SU-DHL-6 (cell line): ENCODE data around the gene PKHD1.

Experiments used
- H2AFZ ChIP-seq: fragments of 200-600 bp; sonication (generic); 2 replicates; pipeline ENCODE4 v1.6.1; 2014; ENCODE audit warnings: low read depth, mild to moderate bottlenecking, moderate library complexity, mixed read lengths, antibody characterized with exemption, low read length; ENCODE audit not compliant: severe bottlenecking
- H3F3A ChIP-seq: fragments of 200-600 bp; shearing (Covaris generic); 2 replicates; pipeline ENCODE4 v1.6.0; 2016; ENCODE audit warnings: antibody characterized with exemption, mild to moderate bottlenecking; ENCODE audit not compliant: insufficient read depth
- H3K27ac ChIP-seq: fragments of 200-600 bp; sonication (generic); 2 replicates; pipeline ENCODE4 v1.5.1; 2016; ENCODE audit warnings: low read depth, mild to moderate bottlenecking, low read length, moderate library complexity, mixed read lengths
- H3K27me3 ChIP-seq: fragments of 200-600 bp; sonication (generic), shearing (Covaris generic); 2 replicates; pipeline ENCODE4 v1.6.0; 2014; ENCODE audit warnings: mild to moderate bottlenecking, low read length
- H3K36me3 ChIP-seq: fragments of 200-600 bp; sonication (generic); 2 replicates; pipeline ENCODE4 v1.6.1; 2014; ENCODE audit warnings: mild to moderate bottlenecking, low read length, mixed read lengths
- H3K4me2 ChIP-seq: fragments of 300-600, 200-600 bp; shearing (Covaris generic), sonication (generic); 2 replicates; pipeline ENCODE4 v1.6.0; 2014; ENCODE audit warnings: low read length, low read depth, mild to moderate bottlenecking; ENCODE audit not compliant: poor library complexity, severe bottlenecking
- H3K4me3 ChIP-seq: fragments of 200-600 bp; sonication (generic); 2 replicates; pipeline ENCODE4 v1.5.1; 2014; ENCODE audit warnings: antibody characterized with exemption, low read length, mild to moderate bottlenecking, mixed read lengths; ENCODE audit not compliant: insufficient read depth, poor library complexity, severe bottlenecking
- H3K79me2 ChIP-seq: fragments of 200-600 bp; sonication (generic); 2 replicates; pipeline ENCODE4 v1.6.1; 2014; ENCODE audit warnings: mild to moderate bottlenecking, low read length, moderate library complexity; ENCODE audit not compliant: insufficient read depth
- H3K9ac ChIP-seq: fragments of 200-600 bp; sonication (generic); 2 replicates; pipeline ENCODE4 v1.7.0; 2014; ENCODE audit warnings: mild to moderate bottlenecking, low read length
- H3K9me2 ChIP-seq: fragments of 200-600 bp; sonication (generic); replicated peaks from 2 replicates; pipeline ENCODE4 v1.6.1; 2014; ENCODE audit warnings: low read length; ENCODE audit not compliant: insufficient read depth
- H3K9me3 ChIP-seq: fragments of 200-600 bp; sonication (generic); 2 replicates; pipeline ENCODE4 v1.6.1; 2014; ENCODE audit warnings: low read length, mixed read lengths; ENCODE audit not compliant: insufficient read depth
- H4K20me1 ChIP-seq: fragments of 200-600 bp; sonication (generic); 2 replicates; pipeline ENCODE4 v1.6.1; 2014; ENCODE audit warnings: low read depth, mild to moderate bottlenecking, antibody characterized with exemption, low read length, moderate library complexity, mixed read lengths
- CTCF ChIP-seq: fragments of 200-600 bp; sonication (generic); IDR thresholded peaks from one replicate; pipeline ENCODE4 v1.5.1; 2017; ENCODE audit warnings: antibody characterized with exemption, mild to moderate bottlenecking, low read length, moderate library complexity; ENCODE audit not compliant: insufficient read depth, poor library complexity, severe bottlenecking
- EZH2phosphoT487 ChIP-seq: fragments of 200-600 bp; sonication (generic), shearing (Covaris generic); conservative IDR thresholded peaks from 2 replicates; pipeline ENCODE4 v1.6.1; 2018; ENCODE audit warnings: mild to moderate bottlenecking, antibody characterized with exemption, low read length, moderate library complexity, mixed read lengths

Gene PKHD1

DNA sequence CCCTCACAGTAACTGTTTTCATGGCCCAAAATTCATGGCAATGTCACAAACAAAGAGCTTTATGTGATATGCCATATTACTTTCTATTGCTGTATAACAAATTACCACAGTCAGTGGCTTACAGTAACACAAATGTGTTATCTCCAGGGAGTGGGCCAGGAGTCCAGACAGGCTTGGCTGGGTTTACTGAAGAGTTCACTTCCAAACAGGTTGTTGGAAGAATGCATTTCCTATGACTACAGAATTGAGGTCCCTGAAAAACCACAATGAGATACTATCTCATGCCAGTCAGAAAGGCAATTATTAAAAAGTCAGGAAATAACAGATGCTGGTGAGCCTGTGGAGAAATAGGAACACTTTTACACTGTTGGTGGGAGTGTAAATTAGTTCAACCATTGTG, 431.9 kb downstream of the PKHD1 start:
- Histone ChIP-seq H3K27me3 (no peaks in the 10 kb centered on the region), H3F3A (no peaks in the 10 kb centered on the region)

GRCh38 chr6:51654647-51655046, 432.8 kb downstream of the PKHD1 start:
- Histone ChIP-seq H3K27me3 (no peaks in the 10 kb centered on the region), H3K36me3 (no peaks in the 10 kb centered on the region), H3K9me2 (no peaks in the 10 kb centered on the region), H3K27ac (no peak overlapping the region), H3K4me2 (no peak overlapping the region), H3K9ac (no peak overlapping the region), H3K4me3 (no peak overlapping the region), H4K20me1 (no peaks in the 10 kb centered on the region), H2AFZ (no peak overlapping the region), H3F3A (no peaks in the 10 kb centered on the region), H3K79me2 (no peaks in the 10 kb centered on the region), H3K9me3 (no peaks in the 10 kb centered on the region)
- no peak for TF ChIP-seq CTCF

More for the DNA sequence above, 431.9 kb downstream of the PKHD1 start:
- TF ChIP-seq CTCF, result no peak
- TF ChIP-seq EZH2phosphoT487, result no peak
- no peaks in the 10 kb centered on the region for H3K36me3 ChIP-seq
- no peaks in the 10 kb centered on the region for H3K9me2 ChIP-seq
- H2AFZ ChIP-seq, result no peak overlapping the region
- no peaks in the 10 kb centered on the region for H3K9me3 ChIP-seq
- no peaks in the 10 kb centered on the region for H4K20me1 ChIP-seq
- no peak overlapping the region for H3K4me2 ChIP-seq
- H3K27ac ChIP-seq, result no peak overlapping the region
- H3K79me2 ChIP-seq, result no peaks in the 10 kb centered on the region
- no peak overlapping the region for H3K4me3 ChIP-seq
- H3K9ac ChIP-seq, result no peak overlapping the region

GRCh38 chr6:51651132-51651817, 436.1 kb downstream of the PKHD1 start:
- Histone ChIP-seq H3K36me3 (no peaks in the 10 kb centered on the region), H3K27ac (no peak overlapping the region), H3K27me3 (0 out of 2 replicates have a peak, but pooled peaks cover 5% of the 10 kb centered on the region), H4K20me1 (no peaks in the 10 kb centered on the region), H3K9me2 (no peaks in the 10 kb centered on the region), H3K79me2 (no peaks in the 10 kb centered on the region), H3F3A (no peaks in the 10 kb centered on the region), H3K9me3 (no peaks in the 10 kb centered on the region), H3K4me3 (no peak overlapping the region), H3K4me2 (no peak overlapping the region), H3K9ac (no peak overlapping the region), H2AFZ (no peak overlapping the region)
- TF ChIP-seq EZH2phosphoT487 (no peak), CTCF (no peak)
